HG03066 (cell line): ENCODE measurements around the gene BAD.

Experiments used
- ATAC-seq: cut with Tn5 transposase; IDR thresholded peaks from one replicate; pipeline ENCODE4 v1.9.1; 2021; ENCODE audit warnings: low read depth; ENCODE audit not compliant: unreplicated experiment

Gene BAD

GRCh38 chr11:64232967-64233315, 51.5 kb downstream of the BAD start:
- ATAC-seq, result no peak

- no peak for ATAC-seq
Observed at GRCh38 chr11:64232182-64232966, 52.1 kb downstream of the BAD start.

GRCh38 chr11:64231546-64231945, 52.9 kb downstream of the BAD start:
- no peak for ATAC-seq

- no peak for ATAC-seq
Observed at GRCh38 chr11:64230985-64231365, 53.5 kb downstream of the BAD start.

GRCh38 chr11:64230171-64230984, 54.1 kb downstream of the BAD start, which contains the start of gene DNAJC4:
TSS of gene DNAJC4 (plus strand) at chr11:64230548. CDS start at chr11:64230855, 307 bp downstream.
- peak; percentile 32 for ATAC-seq

- ATAC-seq, result no peak
Observed at GRCh38 chr11:64229744-64230170, 54.7 kb downstream of the BAD start.

GRCh38 chr11:64229090-64229743, 55.2 kb downstream of the BAD start:
- ATAC-seq, result no peak

- ATAC-seq, result no peak
Observed at GRCh38 chr11:64227405-64227956, 57.0 kb downstream of the BAD start.

- ATAC-seq, result peak; percentile 32
Observed at GRCh38 chr11:64226507-64227051, 57.9 kb downstream of the BAD start.

GRCh38 chr11:64225608-64226506, 58.6 kb downstream of the BAD start, which contains the start of the genes NUDT22 and TRPT1:
TSS of gene NUDT22 (plus strand) at chr11:64226274. CDS start at chr11:64226653, 379 bp downstream.
TSS of gene TRPT1 (minus strand) at chr11:64226186. CDS start at chr11:64225860, 326 bp downstream.
- ATAC-seq, result peak; percentile 49

GRCh38 chr11:64224891-64225607, 59.4 kb downstream of the BAD start:
- ATAC-seq, result no peak

- no peak for ATAC-seq
Observed at GRCh38 chr11:64224151-64224890, 60.1 kb downstream of the BAD start.

- no peak for ATAC-seq
Observed at GRCh38 chr11:64223001-64223651, 61.3 kb downstream of the BAD start.

GRCh38 chr11:64222651-64223000, 61.8 kb downstream of the BAD start:
- ATAC-seq, result no peak

- no peak for ATAC-seq
Observed at GRCh38 chr11:64220798-64221197, 63.7 kb downstream of the BAD start.

GRCh38 chr11:64220271-64220670, 64.2 kb downstream of the BAD start:
- ATAC-seq, result no peak
